OCI-LY1 (cell line): ENCODE results near the gene MYO1D.
"Not testable (repeated sequence)": the region's sequence is repeated elsewhere in the genome, so short reads cannot be mapped to it uniquely, and the experiment has no call there.

Source experiments
- H2AFZ ChIP-seq: fragments of 200-600 bp; sonication (generic), shearing (Covaris generic); 2 replicates; pipeline ENCODE4 v1.6.0; 2014; ENCODE audit warnings: antibody characterized with exemption, mild to moderate bottlenecking, low read length
- H3F3A ChIP-seq: fragments of 200-600 bp; sonication (generic), shearing (Covaris generic); 2 replicates; pipeline ENCODE4 v1.6.0; 2014; ENCODE audit warnings: mild to moderate bottlenecking, antibody characterized with exemption, low read length, moderate library complexity; ENCODE audit not compliant: insufficient read depth
- H3K27ac ChIP-seq: fragments of 200-600 bp; sonication (generic); 2 replicates; pipeline ENCODE4 v1.5.1; 2014; ENCODE audit warnings: low read length, mixed run types, mild to moderate bottlenecking, low read depth; ENCODE audit not compliant: poor library complexity, severe bottlenecking
- H3K27me3 ChIP-seq: fragments of 200-600 bp; sonication (generic); 2 replicates; pipeline ENCODE4 v1.6.0; 2014; ENCODE audit warnings: antibody characterized with exemption, mild to moderate bottlenecking, low read length, moderate library complexity; ENCODE audit not compliant: insufficient read depth
- H3K36me3 ChIP-seq: fragments of 200-600 bp; sonication (generic); 2 replicates; pipeline ENCODE4 v1.6.1; 2014; ENCODE audit warnings: mild to moderate bottlenecking, antibody characterized with exemption, low read length, moderate library complexity, mixed read lengths; ENCODE audit not compliant: insufficient read depth
- H3K4me1 ChIP-seq: fragments of 200-600 bp; sonication (generic); 2 replicates; pipeline ENCODE4 v1.5.1; 2014; ENCODE audit warnings: mild to moderate bottlenecking, low read length, moderate library complexity; ENCODE audit not compliant: insufficient read depth, severe bottlenecking
- H3K4me2 ChIP-seq: fragments of 200-600 bp; sonication (generic), shearing (Covaris generic); 2 replicates; pipeline ENCODE4 v1.6.1; 2014; ENCODE audit warnings: low read length
- H3K4me3 ChIP-seq: fragments of 200-600 bp; sonication (generic); 2 replicates; pipeline ENCODE4 v1.5.1; 2014; ENCODE audit warnings: low read length, low read depth, mild to moderate bottlenecking, mixed read lengths; ENCODE audit not compliant: poor library complexity, severe bottlenecking
- H3K79me2 ChIP-seq: fragments of 200-600 bp; shearing (Covaris generic); 2 replicates; pipeline ENCODE4 v1.6.1; 2016; ENCODE audit warnings: mixed run types, low read length, mixed read lengths; ENCODE audit not compliant: insufficient read depth
- H3K9ac ChIP-seq: fragments of 200-600 bp; sonication (generic), shearing (Covaris generic); 2 replicates; pipeline ENCODE4 v1.6.1; 2014; ENCODE audit warnings: mild to moderate bottlenecking, low read length, mixed read lengths
- H3K9me2 ChIP-seq: fragments of 200-600 bp; sonication (generic), shearing (Covaris generic); 2 replicates; pipeline ENCODE4 v1.6.1; 2014; ENCODE audit warnings: low read depth, mild to moderate bottlenecking, low read length, mixed read lengths
- H3K9me3 ChIP-seq: fragments of 200-600 bp; shearing (Covaris generic); 2 replicates; pipeline ENCODE4 v1.6.1; 2014; ENCODE audit warnings: low read length, mixed read lengths
- H4K20me1 ChIP-seq: fragments of 200-600 bp; sonication (generic), shearing (Covaris generic); 2 replicates; pipeline ENCODE4 v1.6.0; 2016; ENCODE audit warnings: mild to moderate bottlenecking, low read length; ENCODE audit not compliant: insufficient read depth
- CTCF ChIP-seq: fragments of 200-600 bp; sonication (generic), shearing (Covaris generic); IDR thresholded peaks from 2 replicates; pipeline ENCODE4 v1.5.1; 2017; ENCODE audit warnings: mild to moderate bottlenecking, antibody characterized with exemption, low read length, moderate library complexity, mixed read lengths
- EZH2 ChIP-seq: fragments of 200-600 bp; sonication (generic), shearing (Covaris generic); IDR thresholded peaks from 2 replicates; pipeline ENCODE4 v1.8.0; 2017; ENCODE audit warnings: borderline replicate concordance, mixed run types, mild to moderate bottlenecking, antibody characterized with exemption, low read length, moderate library complexity, mixed read lengths

MYO1D gene

GRCh38 chr17:32876417-32877163 lies at the start of gene MYO1D:
TSS of gene MYO1D (minus strand) at chr17:32877124. CDS start at chr17:32876872, 252 bp downstream.
- peak within 1 kb of the TSS; percentile 26 for H2AFZ ChIP-seq

DNA sequence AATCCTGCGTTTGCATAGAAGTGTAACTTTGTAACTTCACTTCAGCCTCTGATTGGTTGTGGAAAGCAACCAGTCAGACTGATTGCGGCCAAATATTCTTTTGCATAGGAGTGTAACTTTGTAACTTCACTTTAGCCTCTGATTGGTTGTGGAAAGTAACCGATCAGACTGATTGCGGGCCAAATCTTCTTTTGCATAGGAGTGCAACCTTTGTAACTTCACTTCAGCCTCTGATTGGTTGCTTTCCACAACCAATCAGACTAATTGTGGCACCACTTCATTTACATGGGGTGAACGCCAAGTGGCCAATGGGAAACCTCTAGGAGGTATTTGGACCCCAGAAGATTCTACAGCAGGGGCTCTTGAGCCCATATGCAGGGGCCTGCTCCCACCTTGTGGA lies 49.3 kb upstream of the MYO1D start:
- no peak overlapping the region for H3K4me2 ChIP-seq
- no peaks in the 10 kb centered on the region for H3K79me2 ChIP-seq
- H3K27me3 ChIP-seq = no peaks in the 10 kb centered on the region
- no peak overlapping the region for H3K4me3 ChIP-seq
- H3K4me1 ChIP-seq = no peaks in the 10 kb centered on the region
- H3K36me3 ChIP-seq = no peaks in the 10 kb centered on the region
- no peaks in the 10 kb centered on the region for H3K9me3 ChIP-seq
- no peaks in the 10 kb centered on the region for H4K20me1 ChIP-seq
- no peaks in the 10 kb centered on the region for H3F3A ChIP-seq
- TF ChIP-seq CTCF (no peak), EZH2 (no peak)
- no peaks in the 10 kb centered on the region for H3K9me2 ChIP-seq
- no peak overlapping the region for H3K9ac ChIP-seq
- no peak overlapping the region for H2AFZ ChIP-seq
- no peak overlapping the region for H3K27ac ChIP-seq

More at GRCh38 chr17:32876417-32877163, at the start of gene MYO1D:
- peaks cover 7% of the 10 kb centered on the region for H3K4me1 ChIP-seq
- peak; percentile 54 for TF ChIP-seq CTCF
- no peak for TF ChIP-seq EZH2
- H3K27ac ChIP-seq = no peak within 1 kb of the TSS
- H3K79me2 ChIP-seq = no peaks in the 10 kb centered on the region
- no peaks in the 10 kb centered on the region; the same call in 1 of the 2 replicates for H3K27me3 ChIP-seq
- H3K4me3 ChIP-seq = peak within 1 kb of the TSS; percentile 60
- no peaks in the 10 kb centered on the region for H3K9me2 ChIP-seq
- H3K4me2 ChIP-seq = peak within 1 kb of the TSS; percentile 79
- no peaks in the 10 kb centered on the region for H3F3A ChIP-seq
- H4K20me1 ChIP-seq = no peaks in the 10 kb centered on the region
- H3K9me3 ChIP-seq = no peaks in the 10 kb centered on the region
- H3K36me3 ChIP-seq = no peaks in the 10 kb centered on the region
- H3K9ac ChIP-seq = peak within 1 kb of the TSS; percentile 50

DNA sequence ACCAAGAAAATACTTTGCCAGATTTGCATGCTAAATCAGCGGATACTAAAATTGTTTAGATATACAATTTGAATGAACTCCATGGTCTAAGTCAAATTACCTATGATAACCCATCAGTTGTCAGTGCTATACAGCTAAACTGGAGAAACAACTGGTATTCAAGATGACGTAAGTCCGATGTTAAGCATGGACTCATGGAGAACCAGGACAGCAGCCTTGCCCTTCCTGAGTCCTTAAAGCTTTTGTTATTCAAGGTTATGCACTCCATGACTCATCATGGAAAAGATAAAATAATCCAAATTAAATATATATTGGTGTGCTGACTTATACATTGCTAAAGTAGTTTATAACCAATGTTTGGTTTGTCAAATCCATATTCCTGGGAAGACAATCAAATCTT lies 47.0 kb upstream of the MYO1D start:
- not testable (repeated sequence) for H3K4me1 ChIP-seq, H3K9me2 ChIP-seq

GRCh38 chr17:32921017-32921416 lies 44.1 kb upstream of the MYO1D start:
- Histone ChIP-seq H3K9me3 (no peaks in the 10 kb centered on the region), H3K4me2 (no peak overlapping the region), H3K4me1 (no peaks in the 10 kb centered on the region), H3K36me3 (no peaks in the 10 kb centered on the region), H3K27me3 (no peaks in the 10 kb centered on the region), H3K9me2 (no peaks in the 10 kb centered on the region), H3K27ac (no peak overlapping the region), H3F3A (no peaks in the 10 kb centered on the region), H3K9ac (no peak overlapping the region), H3K79me2 (no peaks in the 10 kb centered on the region), H4K20me1 (no peaks in the 10 kb centered on the region), H2AFZ (no peak overlapping the region), H3K4me3 (no peak overlapping the region)
- TF ChIP-seq CTCF (no peak), EZH2 (no peak)

More for the DNA sequence above, 47.0 kb upstream of the MYO1D start:
- not testable (repeated sequence) for H3F3A ChIP-seq, H2AFZ ChIP-seq, H3K4me3 ChIP-seq, H3K4me2 ChIP-seq, H3K27me3 ChIP-seq, H3K27ac ChIP-seq, H3K36me3 ChIP-seq, H3K79me2 ChIP-seq, H4K20me1 ChIP-seq, H3K9ac ChIP-seq, H3K9me3 ChIP-seq
